Liver (tissue), 9 donors: ENCODE data around the gene UTF1. TPM values are rescaled to one million over a fixed set of nuclear protein-coding genes. Genes with fewer than 3 reads are reported as not detected.

ENCODE experiments used
- DNase-seq: peaks from one replicate; pipeline ENCODE4 v3.0.0-alpha.2; 2017; ENCODE audit warnings: low spot score
- H3K27ac ChIP-seq, 2 donors: one replicate each; pipeline ENCODE4 v1.7.0; 2013; ENCODE audit warnings: inconsistent platforms in 2 of 2, low read length in 2 of 2, control low read depth in 1 of 2, low read depth in 1 of 2, mild to moderate bottlenecking in 1 of 2
- H3K27me3 ChIP-seq, 4 donors: one replicate each; pipeline versions ENCODE4 v1.6.1 to v1.7.0; 2013; ENCODE audit warnings: low read length in 3 of 4, inconsistent platforms in 1 of 4, mild to moderate bottlenecking in 1 of 4, moderate library complexity in 1 of 4; ENCODE audit not compliant: control insufficient read depth in 4 of 4, insufficient read depth in 4 of 4
- H3K36me3 ChIP-seq, 4 donors: one replicate each; pipeline versions ENCODE4 v1.6.1 to v1.7.0; 2013; ENCODE audit warnings: low read length in 3 of 4, mild to moderate bottlenecking in 3 of 4, low read depth in 1 of 4, moderate library complexity in 1 of 4; ENCODE audit not compliant: control insufficient read depth in 4 of 4, insufficient read depth in 3 of 4
- H3K4me1 ChIP-seq, 4 donors: one replicate each; pipeline versions ENCODE4 v1.6.1 to v1.7.0; 2013; ENCODE audit warnings: low read length in 3 of 4, mild to moderate bottlenecking in 3 of 4, moderate library complexity in 1 of 4; ENCODE audit not compliant: control insufficient read depth in 4 of 4, insufficient read depth in 4 of 4
- H3K4me3 ChIP-seq, 3 donors: one replicate each; pipeline versions ENCODE4 v1.6.1 to v1.7.0; 2013; ENCODE audit warnings: low read length in 3 of 3, control low read depth in 1 of 3, low read depth in 1 of 3, mild to moderate bottlenecking in 1 of 3
- H3K9ac ChIP-seq, 2 donors: one replicate each; pipeline ENCODE4 v1.7.0; 2013; ENCODE audit warnings: low read length in 2 of 2, mild to moderate bottlenecking in 2 of 2, moderate library complexity in 2 of 2, control low read depth in 1 of 2, low read depth in 1 of 2
- H3K9me3 ChIP-seq, 4 donors: one replicate each; pipeline versions ENCODE4 v1.6.1 to v1.7.0; 2013; ENCODE audit warnings: low read length in 3 of 4; ENCODE audit not compliant: control insufficient read depth in 4 of 4
- EGR1 ChIP-seq, 2 donors: IDR thresholded peaks; 2 replicates each; pipeline ENCODE4 v1.6.1; 2016 to 2018; ENCODE audit warnings: antibody characterized with exemption in 2 of 2, low read depth in 2 of 2
- FOXA1 ChIP-seq: IDR thresholded peaks from 2 replicates; pipeline ENCODE4 v1.6.1; 2016; ENCODE audit warnings: antibody characterized with exemption
- FOXA2 ChIP-seq: IDR thresholded peaks from 2 replicates; pipeline ENCODE4 v1.6.1; 2016; ENCODE audit warnings: antibody characterized with exemption
- GABPA ChIP-seq, 2 donors: IDR thresholded peaks in 1 of 2; conservative IDR thresholded peaks in 1 of 2; 2 replicates each; pipeline ENCODE4 v1.6.1; 2016; ENCODE audit warnings: antibody characterized with exemption in 2 of 2, mild to moderate bottlenecking in 1 of 2, moderate library complexity in 1 of 2
- HNF4A ChIP-seq, 2 donors: conservative IDR thresholded peaks; 2 replicates each; pipeline ENCODE4 v1.6.1; 2016; ENCODE audit warnings: antibody characterized with exemption in 2 of 2, mild to moderate bottlenecking in 2 of 2
- HNF4G ChIP-seq: IDR thresholded peaks from 2 replicates; pipeline ENCODE4 v1.6.1; 2016; ENCODE audit warnings: antibody characterized with exemption
- JUND ChIP-seq, 2 donors: IDR thresholded peaks; 2 replicates each; pipeline ENCODE4 v1.6.1; 2016; ENCODE audit warnings: antibody characterized with exemption in 2 of 2
- NR2F2 ChIP-seq: IDR thresholded peaks from 2 replicates; pipeline ENCODE4 v1.6.1; 2016; ENCODE audit warnings: antibody characterized with exemption
- RAD21 ChIP-seq, 2 donors: IDR thresholded peaks; 2 replicates each; pipeline ENCODE4 v1.6.1; 2016; ENCODE audit warnings: antibody characterized with exemption in 2 of 2, mild to moderate bottlenecking in 2 of 2
- RXRA ChIP-seq, 2 donors: IDR thresholded peaks; 2 replicates each; pipeline ENCODE4 v1.6.1; 2017 to 2018; ENCODE audit warnings: antibody characterized with exemption in 2 of 2, mild to moderate bottlenecking in 1 of 2
- SP1 ChIP-seq: IDR thresholded peaks from 2 replicates; pipeline ENCODE4 v1.6.1; 2018; ENCODE audit warnings: antibody characterized with exemption, mild to moderate bottlenecking
- YY1 ChIP-seq: IDR thresholded peaks from 2 replicates; pipeline ENCODE4 v1.6.1; 2016; ENCODE audit warnings: antibody characterized with exemption, mild to moderate bottlenecking
- WGBS: extraction: QIAGEN DNeasy Blood & Tissue Kit; methylation state at CpG from one replicate; pipeline ENCODE4 v1.1.7; 2013; 5-methylcytosine and 5-hydroxymethylcytosine counted together
- polyA plus RNA-seq, 2 donors: library from polyadenylated mRNA; stranded (reverse) in 1 of 2; unstranded in 1 of 2; fragments of 200-250 nt in 1 of 2; fragments of >200 nt in 1 of 2; fragmentation: Nextera tagmentation in 1 of 2; extraction: Ambion mirVana in 1 of 2; gene quantifications; one replicate each; pipeline versions ENCODE4 v1.2.1 to v1.2.3, GENCODE V29; 2013 to 2015
- total RNA-seq, 2 donors: library from RNA; depleted of rRNA; stranded (reverse); fragments of >200 nt; gene quantifications; one replicate each; pipeline ENCODE4 v1.2.3, GENCODE V29; 2014
- TF ChIP-seq, protein P1 (sequence below): fragments of 150-350 bp; IDR thresholded peaks from 2 replicates; pipeline ENCODE4 v1.5.1; 2017; ENCODE audit warnings: improper control_type of control experiment, low read depth, low read length; ENCODE audit not compliant: missing input control
- TF ChIP-seq, protein P2 (sequence below): IDR thresholded peaks from 2 replicates; pipeline ENCODE4 v1.6.1; 2016; ENCODE audit warnings: antibody characterized with exemption
- TF ChIP-seq, protein P3 (sequence below): IDR thresholded peaks from 2 replicates; pipeline ENCODE4 v1.6.1; 2016; ENCODE audit warnings: antibody characterized with exemption, mild to moderate bottlenecking
- TF ChIP-seq, protein P4 (sequence below): IDR thresholded peaks from 2 replicates; pipeline ENCODE4 v1.6.1; 2016; ENCODE audit warnings: antibody characterized with exemption
- donor health status: healthy.
- donor health status: healthy.
- donor health status: healthy.
- donor health status: healthy.
- donor health status: healthy.

Gene UTF1
- total and polyA plus RNA-seq, 4 donors = not detected

DNA sequence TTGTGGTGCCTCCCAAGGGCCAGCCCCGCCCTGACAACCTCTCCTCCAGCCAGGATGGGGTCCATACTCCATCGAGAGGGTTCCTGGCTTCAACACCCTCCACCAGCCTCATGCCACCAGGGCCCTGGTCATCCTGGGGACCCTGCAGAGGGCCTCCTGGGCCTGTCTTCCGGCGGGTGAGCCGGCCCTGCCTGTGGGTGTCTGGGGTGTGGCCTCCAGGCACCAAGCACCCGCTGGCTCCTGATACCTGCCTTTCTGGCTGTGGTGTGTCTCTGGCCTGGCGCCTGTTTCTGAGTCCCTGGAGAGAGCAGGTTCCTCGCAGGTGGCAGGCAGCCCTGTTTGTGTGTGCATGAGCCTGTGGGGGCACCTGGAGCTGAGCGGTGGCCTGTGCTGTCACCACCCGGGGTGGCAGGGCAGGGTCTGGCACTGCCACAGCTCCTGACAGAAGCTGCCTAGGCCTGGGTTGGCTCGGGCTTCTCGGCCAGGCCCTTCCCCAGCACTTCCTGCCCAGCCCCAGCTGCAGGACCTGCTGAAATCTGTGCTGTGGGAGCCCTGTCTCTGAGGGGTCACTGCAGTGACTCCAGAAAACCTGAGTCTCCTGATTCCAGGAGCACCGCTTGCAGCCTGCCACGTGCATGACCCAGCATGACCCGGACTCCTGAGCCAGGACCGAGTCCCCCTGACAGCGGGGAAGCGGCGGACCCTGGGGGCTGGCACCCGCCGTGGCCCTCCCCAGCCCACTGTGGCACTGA, 28.2 kb downstream of the UTF1 start (continued):
- TF ChIP-seq, protein P1, sequence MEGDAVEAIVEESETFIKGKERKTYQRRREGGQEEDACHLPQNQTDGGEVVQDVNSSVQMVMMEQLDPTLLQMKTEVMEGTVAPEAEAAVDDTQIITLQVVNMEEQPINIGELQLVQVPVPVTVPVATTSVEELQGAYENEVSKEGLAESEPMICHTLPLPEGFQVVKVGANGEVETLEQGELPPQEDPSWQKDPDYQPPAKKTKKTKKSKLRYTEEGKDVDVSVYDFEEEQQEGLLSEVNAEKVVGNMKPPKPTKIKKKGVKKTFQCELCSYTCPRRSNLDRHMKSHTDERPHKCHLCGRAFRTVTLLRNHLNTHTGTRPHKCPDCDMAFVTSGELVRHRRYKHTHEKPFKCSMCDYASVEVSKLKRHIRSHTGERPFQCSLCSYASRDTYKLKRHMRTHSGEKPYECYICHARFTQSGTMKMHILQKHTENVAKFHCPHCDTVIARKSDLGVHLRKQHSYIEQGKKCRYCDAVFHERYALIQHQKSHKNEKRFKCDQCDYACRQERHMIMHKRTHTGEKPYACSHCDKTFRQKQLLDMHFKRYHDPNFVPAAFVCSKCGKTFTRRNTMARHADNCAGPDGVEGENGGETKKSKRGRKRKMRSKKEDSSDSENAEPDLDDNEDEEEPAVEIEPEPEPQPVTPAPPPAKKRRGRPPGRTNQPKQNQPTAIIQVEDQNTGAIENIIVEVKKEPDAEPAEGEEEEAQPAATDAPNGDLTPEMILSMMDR = no peak
- no peak for TF ChIP-seq SP1
- TF ChIP-seq, protein P2, sequence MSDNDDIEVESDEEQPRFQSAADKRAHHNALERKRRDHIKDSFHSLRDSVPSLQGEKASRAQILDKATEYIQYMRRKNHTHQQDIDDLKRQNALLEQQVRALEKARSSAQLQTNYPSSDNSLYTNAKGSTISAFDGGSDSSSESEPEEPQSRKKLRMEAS = no peak

DNA sequence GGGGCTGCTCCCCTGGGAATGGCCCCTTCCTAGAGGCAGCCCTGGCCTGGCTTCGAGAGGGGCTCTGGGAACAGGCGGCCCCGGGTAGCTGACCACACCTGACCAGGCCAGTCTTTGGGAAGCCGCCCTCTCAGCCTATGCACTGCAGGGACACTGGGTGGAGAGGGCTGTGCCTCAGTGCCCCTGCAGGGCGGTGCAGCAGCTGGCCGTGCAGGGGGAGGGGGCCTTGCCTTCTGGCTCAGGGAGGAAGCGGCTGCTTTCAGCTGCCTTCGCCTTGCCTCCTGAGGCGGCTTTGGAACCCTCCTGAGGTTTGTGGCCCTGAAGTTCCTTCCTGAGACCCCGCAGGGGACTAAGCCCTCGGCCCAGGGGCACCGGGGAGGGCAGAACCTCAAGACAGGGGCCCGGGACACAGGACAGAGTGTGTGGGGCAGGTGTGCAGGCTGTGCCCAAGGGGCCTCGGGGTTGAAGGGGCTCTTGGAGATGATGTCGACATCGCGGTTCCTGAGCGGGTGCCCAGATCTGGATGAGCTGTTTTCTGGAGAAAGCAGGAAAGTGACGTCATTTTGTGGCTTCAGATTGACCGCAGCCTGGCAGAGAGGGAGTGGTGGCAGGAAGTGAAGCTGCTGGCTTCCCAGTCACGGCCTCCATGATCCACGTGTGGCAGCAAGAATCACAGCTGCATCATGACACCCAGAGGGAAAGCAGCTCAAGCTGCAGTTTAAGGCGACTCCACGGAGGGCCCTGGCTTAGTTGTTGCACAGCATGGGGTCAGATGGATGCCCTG, 29.0 kb downstream of the UTF1 start:
- Histone ChIP-seq H3K4me1 (peaks cover 5 to 24% (median 14%) of the 10 kb centered on the region in 4 donors), H3K36me3 (peaks cover 0 to 2% (median 0%) of the 10 kb centered on the region in 4 donors), H3K9ac (no peak overlapping the region), H3K27me3 (no peaks in the 10 kb centered on the region), H3K4me3 (no peak overlapping the region), H3K9me3 (no peaks in the 10 kb centered on the region), H3K27ac (peak overlapping the region in 1 of 2 donors; percentile 7)
- no peak for DNase-seq
- TF ChIP-seq, protein P2 = no peak
- TF ChIP-seq YY1 (no peak), NR2F2 (no peak), SP1 (no peak), FOXA1 (no peak), FOXA2 (no peak), HNF4G (no peak)
- TF ChIP-seq, protein P3, sequence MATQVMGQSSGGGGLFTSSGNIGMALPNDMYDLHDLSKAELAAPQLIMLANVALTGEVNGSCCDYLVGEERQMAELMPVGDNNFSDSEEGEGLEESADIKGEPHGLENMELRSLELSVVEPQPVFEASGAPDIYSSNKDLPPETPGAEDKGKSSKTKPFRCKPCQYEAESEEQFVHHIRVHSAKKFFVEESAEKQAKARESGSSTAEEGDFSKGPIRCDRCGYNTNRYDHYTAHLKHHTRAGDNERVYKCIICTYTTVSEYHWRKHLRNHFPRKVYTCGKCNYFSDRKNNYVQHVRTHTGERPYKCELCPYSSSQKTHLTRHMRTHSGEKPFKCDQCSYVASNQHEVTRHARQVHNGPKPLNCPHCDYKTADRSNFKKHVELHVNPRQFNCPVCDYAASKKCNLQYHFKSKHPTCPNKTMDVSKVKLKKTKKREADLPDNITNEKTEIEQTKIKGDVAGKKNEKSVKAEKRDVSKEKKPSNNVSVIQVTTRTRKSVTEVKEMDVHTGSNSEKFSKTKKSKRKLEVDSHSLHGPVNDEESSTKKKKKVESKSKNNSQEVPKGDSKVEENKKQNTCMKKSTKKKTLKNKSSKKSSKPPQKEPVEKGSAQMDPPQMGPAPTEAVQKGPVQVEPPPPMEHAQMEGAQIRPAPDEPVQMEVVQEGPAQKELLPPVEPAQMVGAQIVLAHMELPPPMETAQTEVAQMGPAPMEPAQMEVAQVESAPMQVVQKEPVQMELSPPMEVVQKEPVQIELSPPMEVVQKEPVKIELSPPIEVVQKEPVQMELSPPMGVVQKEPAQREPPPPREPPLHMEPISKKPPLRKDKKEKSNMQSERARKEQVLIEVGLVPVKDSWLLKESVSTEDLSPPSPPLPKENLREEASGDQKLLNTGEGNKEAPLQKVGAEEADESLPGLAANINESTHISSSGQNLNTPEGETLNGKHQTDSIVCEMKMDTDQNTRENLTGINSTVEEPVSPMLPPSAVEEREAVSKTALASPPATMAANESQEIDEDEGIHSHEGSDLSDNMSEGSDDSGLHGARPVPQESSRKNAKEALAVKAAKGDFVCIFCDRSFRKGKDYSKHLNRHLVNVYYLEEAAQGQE = no peak
- WGBS = 71% methylated on average over 24 of the region's 24 CpGs

DNA sequence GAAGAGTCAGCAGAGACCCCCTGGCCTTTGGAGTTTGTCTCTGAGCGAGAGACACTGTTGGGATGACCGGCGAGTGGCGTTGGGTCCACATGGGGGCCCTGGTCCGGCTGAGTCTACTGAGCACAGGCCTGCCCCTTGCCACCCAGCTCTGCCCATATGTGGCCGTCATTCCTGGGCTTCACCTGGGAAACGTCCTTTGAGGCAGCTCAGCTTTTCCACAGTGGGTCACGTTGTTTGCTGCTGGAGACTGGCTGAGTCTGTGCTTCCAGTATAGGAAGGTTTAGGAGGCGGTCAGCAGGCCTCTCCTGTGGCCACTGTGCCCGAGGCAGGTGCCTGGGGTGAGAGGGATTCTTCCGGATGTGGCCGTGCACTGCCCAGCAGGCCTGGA, 29.6 kb downstream of the UTF1 start:
- DNase-seq = no peak
- TF ChIP-seq HNF4A (conservative IDR thresholded peaks at IDR 0.05) (no peak), RAD21 (IDR thresholded peaks at IDR 0.05) (no peak), GABPA (IDR thresholded peaks at IDR 0.05 in 1 of 2, conservative IDR thresholded peaks at IDR 0.05 in 1 of 2) (no peak), JUND (IDR thresholded peaks at IDR 0.05) (no peak), EGR1 (IDR thresholded peaks at IDR 0.05; ENCODE audit: low read depth in 2 of 2) (no peak), NR2F2 (no peak), FOXA2 (no peak), YY1 (no peak), RXRA (IDR thresholded peaks at IDR 0.05) (no peak), SP1 (no peak)
- TF ChIP-seq, protein P2 = no peak
- TF ChIP-seq, protein P4, sequence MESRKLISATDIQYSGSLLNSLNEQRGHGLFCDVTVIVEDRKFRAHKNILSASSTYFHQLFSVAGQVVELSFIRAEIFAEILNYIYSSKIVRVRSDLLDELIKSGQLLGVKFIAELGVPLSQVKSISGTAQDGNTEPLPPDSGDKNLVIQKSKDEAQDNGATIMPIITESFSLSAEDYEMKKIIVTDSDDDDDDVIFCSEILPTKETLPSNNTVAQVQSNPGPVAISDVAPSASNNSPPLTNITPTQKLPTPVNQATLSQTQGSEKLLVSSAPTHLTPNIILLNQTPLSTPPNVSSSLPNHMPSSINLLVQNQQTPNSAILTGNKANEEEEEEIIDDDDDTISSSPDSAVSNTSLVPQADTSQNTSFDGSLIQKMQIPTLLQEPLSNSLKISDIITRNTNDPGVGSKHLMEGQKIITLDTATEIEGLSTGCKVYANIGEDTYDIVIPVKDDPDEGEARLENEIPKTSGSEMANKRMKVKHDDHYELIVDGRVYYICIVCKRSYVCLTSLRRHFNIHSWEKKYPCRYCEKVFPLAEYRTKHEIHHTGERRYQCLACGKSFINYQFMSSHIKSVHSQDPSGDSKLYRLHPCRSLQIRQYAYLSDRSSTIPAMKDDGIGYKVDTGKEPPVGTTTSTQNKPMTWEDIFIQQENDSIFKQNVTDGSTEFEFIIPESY = no peak
- TF ChIP-seq, protein P3 = no peak

More for the DNA sequence above, 29.6 kb downstream of the UTF1 start:
- H3K4me3 ChIP-seq = no peak overlapping the region
- no peaks in the 10 kb centered on the region for H3K27me3 ChIP-seq
- no peaks in the 10 kb centered on the region for H3K9me3 ChIP-seq
- peaks cover 5 to 24% (median 14%) of the 10 kb centered on the region in 4 donors for H3K4me1 ChIP-seq
- H3K27ac ChIP-seq = no peak overlapping the region
- WGBS = 70% methylated on average over 12 of the region's 12 CpGs
- H3K36me3 ChIP-seq = peaks cover 0 to 2% (median 0%) of the 10 kb centered on the region in 4 donors
- H3K9ac ChIP-seq = no peak overlapping the region
